NCI-H2196 treated with DMSO at 0.1 percent for 48 hours (cell line): ENCODE results near the gene SOWAHA.
"Not testable (repeated sequence)": the region's sequence is repeated elsewhere in the genome, so short reads cannot be mapped to it uniquely, and the experiment has no call there.

Source experiments
- DNase-seq: peaks from one replicate; lab custom pipeline; 2025; ENCODE audit not compliant: unreplicated experiment; lab: John Stamatoyannopoulos, UW

SOWAHA gene

GRCh38 chr5:132848270-132848669 lies 35.2 kb downstream of the SOWAHA start:
- DNase-seq = no peak

- no peak for DNase-seq
These were observed 36.2 kb downstream of the SOWAHA start for GRCh38 chr5:132849347-132849746.

GRCh38 chr5:132850066-132850465 lies 37.0 kb downstream of the SOWAHA start:
- no peak for DNase-seq

GRCh38 chr5:132853323-132853722 lies 40.2 kb downstream of the SOWAHA start:
- DNase-seq = no peak

- no peak for DNase-seq
These were observed 40.7 kb downstream of the SOWAHA start for GRCh38 chr5:132853790-132854189.

- no peak for DNase-seq
These were observed 41.2 kb downstream of the SOWAHA start for GRCh38 chr5:132854301-132854700.

GRCh38 chr5:132854992-132855391 lies 41.9 kb downstream of the SOWAHA start:
- DNase-seq = not testable (repeated sequence)

GRCh38 chr5:132856011-132856410 lies 42.9 kb downstream of the SOWAHA start:
- no peak for DNase-seq

- no peak for DNase-seq
These were observed 46.9 kb downstream of the SOWAHA start for GRCh38 chr5:132859889-132860437.

GRCh38 chr5:132860742-132861141 lies 47.6 kb downstream of the SOWAHA start:
- DNase-seq = no peak

GRCh38 chr5:132865668-132866341 lies 52.7 kb downstream of the SOWAHA start:
- no peak for DNase-seq
